IPS-18c (cell line): ENCODE measurements around the gene SENP7.
"Not testable (repeated sequence)": the region's sequence is repeated elsewhere in the genome, so short reads cannot be mapped to it uniquely, and the experiment has no call there.

Experiments used
- H3K4me3 ChIP-seq: 2 replicates; pipeline ENCODE4 v1.7.0; 2013; ENCODE audit warnings: low read depth, mild to moderate bottlenecking, low read length, moderate library complexity; ENCODE audit not compliant: insufficient read depth
- H3K9me3 ChIP-seq: one replicate; pipeline ENCODE4 v1.6.1; 2013; ENCODE audit warnings: mild to moderate bottlenecking, low read length, moderate library complexity; ENCODE audit not compliant: control insufficient read depth, insufficient read depth

Gene SENP7

DNA sequence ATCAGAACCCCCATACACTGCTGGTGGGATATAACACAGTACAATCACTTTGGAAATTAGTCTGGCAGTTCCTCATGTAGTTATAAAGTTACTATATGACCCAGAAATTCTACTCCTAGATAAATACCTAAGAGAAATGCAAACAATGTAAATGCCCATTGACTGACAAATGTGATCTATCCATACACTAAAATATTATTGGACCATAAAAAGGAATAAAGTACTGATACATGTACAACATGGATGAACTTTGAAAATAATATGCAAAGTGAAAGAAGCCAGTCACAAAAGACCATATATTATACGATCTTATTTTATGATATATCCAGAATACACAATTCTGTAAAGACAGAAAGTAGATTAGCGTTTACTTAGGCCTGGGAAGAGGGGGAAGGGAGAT, 200.5 kb downstream of the SENP7 start:
- H3K9me3 ChIP-seq, result peaks cover under 1% of the 10 kb centered on the region
- H3K4me3 ChIP-seq, result no peak overlapping the region

GRCh38 chr3:101311676-101312075, 201.3 kb downstream of the SENP7 start:
- Histone ChIP-seq H3K4me3 (no peak overlapping the region), H3K9me3 (peaks cover 3% of the 10 kb centered on the region)

GRCh38 chr3:101310978-101311375, 202.0 kb downstream of the SENP7 start:
- Histone ChIP-seq H3K9me3 (peaks cover 3% of the 10 kb centered on the region), H3K4me3 (no peak overlapping the region)

DNA sequence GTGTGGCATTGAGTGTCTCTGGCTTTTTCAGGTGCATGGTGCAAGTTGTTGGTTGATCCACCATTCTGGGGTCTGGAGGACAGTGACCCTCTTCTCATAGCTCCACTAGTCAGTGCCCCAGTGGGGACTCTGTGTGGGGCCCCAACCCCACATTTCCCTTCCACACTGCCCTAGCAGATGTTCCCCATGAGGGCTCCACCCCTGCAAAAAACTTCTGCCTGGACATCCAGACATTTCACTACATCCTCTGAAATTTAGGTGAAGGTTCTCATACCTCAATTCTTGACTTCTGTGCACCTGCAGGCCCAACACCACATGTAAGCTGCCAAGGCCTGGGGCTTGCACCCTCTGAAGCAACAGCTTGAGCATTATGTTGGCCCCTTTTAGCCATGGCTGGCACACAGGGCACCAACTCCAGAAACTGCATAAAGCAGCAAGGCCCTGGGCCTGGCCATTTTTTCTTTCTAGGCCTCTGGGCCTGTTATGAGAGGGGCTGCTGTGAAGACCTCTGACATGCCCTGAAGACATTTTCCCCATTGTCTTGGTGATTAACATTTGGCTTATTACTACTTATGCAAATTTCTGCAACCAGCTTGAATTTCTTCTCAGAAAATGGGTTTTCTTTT, 204.8 kb downstream of the SENP7 start:
- not testable (repeated sequence) for H3K9me3 ChIP-seq, H3K4me3 ChIP-seq

DNA sequence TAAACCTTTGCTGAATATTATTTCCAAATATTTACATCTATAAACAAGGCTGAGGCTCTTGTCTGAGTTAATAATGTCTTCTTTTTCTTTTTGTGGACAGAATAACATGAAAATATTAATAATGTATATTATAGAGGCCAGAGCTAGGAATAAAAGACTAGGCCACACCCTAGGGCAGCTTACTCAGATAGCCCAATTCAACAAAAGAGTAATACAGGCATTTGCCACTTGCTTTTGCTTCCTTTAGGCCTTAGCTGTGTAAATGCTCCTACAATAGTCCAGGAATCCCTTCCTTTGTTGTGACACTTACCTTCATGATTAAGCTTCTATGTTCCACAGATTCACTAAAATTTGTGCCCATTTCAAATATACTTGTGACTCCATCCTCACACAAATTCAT, 209.2 kb downstream of the SENP7 start:
- H3K9me3 ChIP-seq, result peaks cover 3% of the 10 kb centered on the region
- no peak overlapping the region for H3K4me3 ChIP-seq

DNA sequence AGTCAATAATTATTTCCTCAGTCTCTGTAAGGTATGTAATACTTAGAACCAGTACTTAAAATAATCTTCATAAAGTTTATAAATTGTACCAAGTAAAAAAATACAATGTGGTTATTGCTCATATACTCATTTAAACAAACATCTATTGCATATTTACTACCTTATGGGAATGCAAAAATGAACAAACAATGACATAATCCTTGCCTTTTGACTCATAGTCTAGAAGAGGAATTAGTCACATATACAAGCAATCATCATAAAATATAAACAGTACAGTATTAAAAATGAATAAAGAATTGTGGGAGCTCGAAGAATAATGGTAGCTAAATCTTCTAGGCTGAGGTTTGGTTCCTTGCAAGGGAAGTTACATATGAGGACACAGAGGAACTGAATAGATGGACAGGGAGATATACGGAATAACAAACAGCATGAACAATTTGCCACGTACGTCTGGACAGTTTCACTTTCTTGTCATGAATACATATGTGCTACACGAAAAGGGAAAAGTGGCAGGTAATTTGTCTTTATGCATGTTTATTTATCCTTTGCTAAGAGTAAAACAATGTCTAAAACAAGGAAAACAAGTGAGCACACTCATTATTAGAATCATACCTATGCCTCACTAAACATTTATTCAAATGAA, 209.8 kb downstream of the SENP7 start:
- peaks cover 3% of the 10 kb centered on the region for H3K9me3 ChIP-seq
- no peak overlapping the region for H3K4me3 ChIP-seq

GRCh38 chr3:101300073-101300472, 212.9 kb downstream of the SENP7 start:
- H3K9me3 ChIP-seq, result peaks cover 2% of the 10 kb centered on the region
- no peak overlapping the region for H3K4me3 ChIP-seq

DNA sequence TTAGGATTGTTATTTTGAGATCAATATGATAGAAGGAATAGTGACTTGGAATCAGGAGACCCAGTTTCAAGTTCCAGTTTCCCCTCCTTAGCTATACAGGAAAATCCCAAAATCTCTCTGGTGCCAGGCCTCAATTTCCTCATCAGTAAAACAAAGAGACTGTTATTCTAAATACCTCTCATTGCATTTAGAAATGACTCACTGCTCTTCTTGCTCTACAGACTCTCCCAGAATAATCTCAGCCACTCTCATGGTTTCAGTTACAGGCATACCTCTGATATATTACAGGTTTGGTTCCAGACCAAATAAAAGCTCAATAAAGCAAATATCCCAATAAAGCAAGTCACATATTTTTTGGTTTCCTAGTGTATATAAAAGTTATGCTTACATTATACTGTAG, 221.0 kb downstream of the SENP7 start:
- Histone ChIP-seq H3K4me3 (no peak overlapping the region), H3K9me3 (peaks cover 2% of the 10 kb centered on the region)

- Histone ChIP-seq H3K4me3 (no peak overlapping the region), H3K9me3 (no peaks in the 10 kb centered on the region)
These were observed 224.7 kb downstream of the SENP7 start for GRCh38 chr3:101288294-101288693.

- Histone ChIP-seq H3K9me3 (no peaks in the 10 kb centered on the region), H3K4me3 (no peak overlapping the region)
These were observed 228.3 kb downstream of the SENP7 start for GRCh38 chr3:101284757-101285156.

- no peaks in the 10 kb centered on the region for H3K9me3 ChIP-seq
- H3K4me3 ChIP-seq, result no peak overlapping the region
These were observed 231.4 kb downstream of the SENP7 start for GRCh38 chr3:101281521-101282030.

- no peaks in the 10 kb centered on the region for H3K9me3 ChIP-seq
- no peak overlapping the region for H3K4me3 ChIP-seq
These were observed 233.1 kb downstream of the SENP7 start for GRCh38 chr3:101279765-101280385.

- no peak overlapping the region for H3K4me3 ChIP-seq
- no peaks in the 10 kb centered on the region for H3K9me3 ChIP-seq
These were observed 233.8 kb downstream of the SENP7 start for GRCh38 chr3:101279162-101279561.

- Histone ChIP-seq H3K9me3 (no peaks in the 10 kb centered on the region), H3K4me3 (no peak overlapping the region)
These were observed 234.3 kb downstream of the SENP7 start for GRCh38 chr3:101278727-101279126.
